Liver (tissue), 9 donors: ENCODE measurements around the gene TSHZ2. TPM values are rescaled to one million over a fixed set of nuclear protein-coding genes. Genes with fewer than 3 reads are reported as not detected.

Experiments
- DNase-seq: peaks from one replicate; pipeline ENCODE4 v3.0.0-alpha.2; 2017; ENCODE audit warnings: low spot score
- H3K27ac ChIP-seq, 2 donors: one replicate each; pipeline ENCODE4 v1.7.0; 2013; ENCODE audit warnings: inconsistent platforms in 2 of 2, low read length in 2 of 2, control low read depth in 1 of 2, low read depth in 1 of 2, mild to moderate bottlenecking in 1 of 2
- H3K27me3 ChIP-seq, 4 donors: one replicate each; pipeline versions ENCODE4 v1.6.1 to v1.7.0; 2013; ENCODE audit warnings: low read length in 3 of 4, inconsistent platforms in 1 of 4, mild to moderate bottlenecking in 1 of 4, moderate library complexity in 1 of 4; ENCODE audit not compliant: control insufficient read depth in 4 of 4, insufficient read depth in 4 of 4
- H3K36me3 ChIP-seq, 4 donors: one replicate each; pipeline versions ENCODE4 v1.6.1 to v1.7.0; 2013; ENCODE audit warnings: low read length in 3 of 4, mild to moderate bottlenecking in 3 of 4, low read depth in 1 of 4, moderate library complexity in 1 of 4; ENCODE audit not compliant: control insufficient read depth in 4 of 4, insufficient read depth in 3 of 4
- H3K4me1 ChIP-seq, 4 donors: one replicate each; pipeline versions ENCODE4 v1.6.1 to v1.7.0; 2013; ENCODE audit warnings: low read length in 3 of 4, mild to moderate bottlenecking in 3 of 4, moderate library complexity in 1 of 4; ENCODE audit not compliant: control insufficient read depth in 4 of 4, insufficient read depth in 4 of 4
- H3K4me3 ChIP-seq, 3 donors: one replicate each; pipeline versions ENCODE4 v1.6.1 to v1.7.0; 2013; ENCODE audit warnings: low read length in 3 of 3, control low read depth in 1 of 3, low read depth in 1 of 3, mild to moderate bottlenecking in 1 of 3
- H3K9ac ChIP-seq, 2 donors: one replicate each; pipeline ENCODE4 v1.7.0; 2013; ENCODE audit warnings: low read length in 2 of 2, mild to moderate bottlenecking in 2 of 2, moderate library complexity in 2 of 2, control low read depth in 1 of 2, low read depth in 1 of 2
- H3K9me3 ChIP-seq, 4 donors: one replicate each; pipeline versions ENCODE4 v1.6.1 to v1.7.0; 2013; ENCODE audit warnings: low read length in 3 of 4; ENCODE audit not compliant: control insufficient read depth in 4 of 4
- ATF3 ChIP-seq: IDR thresholded peaks from 2 replicates; pipeline ENCODE4 v1.6.1; 2016; ENCODE audit warnings: antibody characterized with exemption
- EGR1 ChIP-seq, 2 donors: IDR thresholded peaks; 2 replicates each; pipeline ENCODE4 v1.6.1; 2016 to 2018; ENCODE audit warnings: antibody characterized with exemption in 2 of 2, low read depth in 2 of 2
- FOXA1 ChIP-seq: IDR thresholded peaks from 2 replicates; pipeline ENCODE4 v1.6.1; 2016; ENCODE audit warnings: antibody characterized with exemption
- FOXA2 ChIP-seq: IDR thresholded peaks from 2 replicates; pipeline ENCODE4 v1.6.1; 2016; ENCODE audit warnings: antibody characterized with exemption
- GABPA ChIP-seq, 2 donors: IDR thresholded peaks in 1 of 2; conservative IDR thresholded peaks in 1 of 2; 2 replicates each; pipeline ENCODE4 v1.6.1; 2016; ENCODE audit warnings: antibody characterized with exemption in 2 of 2, mild to moderate bottlenecking in 1 of 2, moderate library complexity in 1 of 2
- HNF4A ChIP-seq, 2 donors: conservative IDR thresholded peaks; 2 replicates each; pipeline ENCODE4 v1.6.1; 2016; ENCODE audit warnings: antibody characterized with exemption in 2 of 2, mild to moderate bottlenecking in 2 of 2
- HNF4G ChIP-seq: IDR thresholded peaks from 2 replicates; pipeline ENCODE4 v1.6.1; 2016; ENCODE audit warnings: antibody characterized with exemption
- JUND ChIP-seq, 2 donors: IDR thresholded peaks; 2 replicates each; pipeline ENCODE4 v1.6.1; 2016; ENCODE audit warnings: antibody characterized with exemption in 2 of 2
- NR2F2 ChIP-seq: IDR thresholded peaks from 2 replicates; pipeline ENCODE4 v1.6.1; 2016; ENCODE audit warnings: antibody characterized with exemption
- RAD21 ChIP-seq, 2 donors: IDR thresholded peaks; 2 replicates each; pipeline ENCODE4 v1.6.1; 2016; ENCODE audit warnings: antibody characterized with exemption in 2 of 2, mild to moderate bottlenecking in 2 of 2
- REST ChIP-seq: IDR thresholded peaks from 2 replicates; pipeline ENCODE4 v1.6.1; 2016; ENCODE audit warnings: antibody characterized with exemption, mild to moderate bottlenecking
- RXRA ChIP-seq, 2 donors: IDR thresholded peaks; 2 replicates each; pipeline ENCODE4 v1.6.1; 2017 to 2018; ENCODE audit warnings: antibody characterized with exemption in 2 of 2, mild to moderate bottlenecking in 1 of 2
- SP1 ChIP-seq: IDR thresholded peaks from 2 replicates; pipeline ENCODE4 v1.6.1; 2018; ENCODE audit warnings: antibody characterized with exemption, mild to moderate bottlenecking
- TAF1 ChIP-seq: conservative IDR thresholded peaks from 2 replicates; pipeline ENCODE4 v1.6.1; 2016; ENCODE audit warnings: antibody characterized with exemption, mild to moderate bottlenecking
- YY1 ChIP-seq: IDR thresholded peaks from 2 replicates; pipeline ENCODE4 v1.6.1; 2016; ENCODE audit warnings: antibody characterized with exemption, mild to moderate bottlenecking
- WGBS: extraction: QIAGEN DNeasy Blood & Tissue Kit; methylation state at CpG from one replicate; pipeline ENCODE4 v1.1.7; 2013; 5-methylcytosine and 5-hydroxymethylcytosine counted together
- polyA plus RNA-seq, 2 donors: library from polyadenylated mRNA; stranded (reverse) in 1 of 2; unstranded in 1 of 2; fragments of 200-250 nt in 1 of 2; fragments of >200 nt in 1 of 2; fragmentation: Nextera tagmentation in 1 of 2; extraction: Ambion mirVana in 1 of 2; gene quantifications; one replicate each; pipeline versions ENCODE4 v1.2.1 to v1.2.3, GENCODE V29; 2013 to 2015
- total RNA-seq, 2 donors: library from RNA; depleted of rRNA; stranded (reverse); fragments of >200 nt; gene quantifications; one replicate each; pipeline ENCODE4 v1.2.3, GENCODE V29; 2014
- TF ChIP-seq, protein P1 (sequence below): IDR thresholded peaks from 2 replicates; pipeline ENCODE4 v1.6.1; 2016; ENCODE audit warnings: antibody characterized with exemption
- donor health status: healthy.
- donor health status: healthy.
- donor health status: healthy.
- donor health status: healthy.
- donor health status: healthy.

The TSHZ2 gene
- total and polyA plus RNA-seq, 4 donors = 2.9 to 11.3 (median 7.8) TPM

GRCh38 chr20:53097371-53097770 is 125.2 kb downstream of the TSHZ2 start:
- 80% methylated on average over 2 of the region's 2 CpGs for WGBS

DNA sequence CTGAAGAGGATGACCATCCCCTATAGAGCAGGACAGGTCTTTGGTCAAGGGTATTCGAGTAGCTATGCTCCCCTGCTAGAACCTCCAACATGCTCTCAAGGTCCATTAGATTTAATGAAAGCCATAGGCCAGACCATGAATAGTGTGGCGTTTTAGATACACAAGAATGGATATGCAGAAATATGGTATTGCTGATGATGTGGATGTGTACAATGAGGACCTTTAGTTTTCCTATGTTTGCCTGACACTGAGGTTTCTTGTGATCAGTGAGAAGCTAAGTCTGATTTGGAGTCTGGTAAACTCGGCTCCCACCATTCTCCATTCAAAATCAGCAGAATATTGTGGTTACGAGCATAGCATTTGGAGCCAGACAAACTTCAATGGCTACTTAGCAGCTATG is 125.6 kb downstream of the TSHZ2 start:
- WGBS = 93% methylated on average over 4 of the region's 4 CpGs
- DNase-seq = no peak
- no peak for TF ChIP-seq HNF4G
- no peak for TF ChIP-seq ATF3
- no peak for TF ChIP-seq RXRA (IDR thresholded peaks at IDR 0.05)
- TF ChIP-seq, protein P1, sequence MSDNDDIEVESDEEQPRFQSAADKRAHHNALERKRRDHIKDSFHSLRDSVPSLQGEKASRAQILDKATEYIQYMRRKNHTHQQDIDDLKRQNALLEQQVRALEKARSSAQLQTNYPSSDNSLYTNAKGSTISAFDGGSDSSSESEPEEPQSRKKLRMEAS = no peak
- no peak for TF ChIP-seq GABPA (IDR thresholded peaks at IDR 0.05 in 1 of 2, conservative IDR thresholded peaks at IDR 0.05 in 1 of 2)
- TF ChIP-seq HNF4A (conservative IDR thresholded peaks at IDR 0.05) = no peak
- TF ChIP-seq FOXA1 = no peak
- TF ChIP-seq REST = no peak
- no peak for TF ChIP-seq NR2F2
- no peak for TF ChIP-seq JUND (IDR thresholded peaks at IDR 0.05)
- TF ChIP-seq TAF1 = no peak
- no peak for TF ChIP-seq FOXA2
- no peak for TF ChIP-seq SP1
- no peak for TF ChIP-seq EGR1 (IDR thresholded peaks at IDR 0.05; ENCODE audit: low read depth in 2 of 2)
- TF ChIP-seq YY1 = no peak
- TF ChIP-seq RAD21 (IDR thresholded peaks at IDR 0.05) = no peak

More at GRCh38 chr20:53097371-53097770, 125.2 kb downstream of the TSHZ2 start:
- no peak for TF ChIP-seq FOXA2
- TF ChIP-seq YY1 = no peak
- no peak for TF ChIP-seq RXRA (IDR thresholded peaks at IDR 0.05)
- no peak for TF ChIP-seq FOXA1
- TF ChIP-seq, protein P1 = no peak
- TF ChIP-seq TAF1 = no peak
- no peak for TF ChIP-seq GABPA (IDR thresholded peaks at IDR 0.05 in 1 of 2, conservative IDR thresholded peaks at IDR 0.05 in 1 of 2)
- no peak for TF ChIP-seq HNF4A (conservative IDR thresholded peaks at IDR 0.05)
- no peak for TF ChIP-seq ATF3
- no peak for TF ChIP-seq REST
- no peak for TF ChIP-seq NR2F2
- TF ChIP-seq JUND (IDR thresholded peaks at IDR 0.05) = no peak
- no peaks in the 10 kb centered on the region for H3K9me3 ChIP-seq
- no peak overlapping the region for H3K9ac ChIP-seq
- no peaks in the 10 kb centered on the region for H3K4me1 ChIP-seq
- H3K4me3 ChIP-seq = no peak overlapping the region
- no peak overlapping the region for H3K27ac ChIP-seq
- DNase-seq = no peak
- no peaks in the 10 kb centered on the region for H3K36me3 ChIP-seq
- H3K27me3 ChIP-seq = peaks cover 0 to 2% (median 0%) of the 10 kb centered on the region in 4 donors

More for the DNA sequence above, 125.6 kb downstream of the TSHZ2 start:
- no peak overlapping the region for H3K9ac ChIP-seq
- H3K4me1 ChIP-seq = no peaks in the 10 kb centered on the region
- no peak overlapping the region for H3K4me3 ChIP-seq
- H3K9me3 ChIP-seq = no peaks in the 10 kb centered on the region
- no peaks in the 10 kb centered on the region for H3K36me3 ChIP-seq
- H3K27me3 ChIP-seq = peaks cover 0 to 2% (median 0%) of the 10 kb centered on the region in 4 donors
- H3K27ac ChIP-seq = no peak overlapping the region
